ENCODE measurements around the gene PRKAR1B.

GRCh38 chr7:772861-773621, 46.0 kb upstream of the PRKAR1B start:
- TF ChIP-seq TAF1 (IDR thresholded peaks at IDR 0.05; ENCODE audit: low read depth) (no peak), NFIC (IDR thresholded peaks at IDR 0.05) (no peak), USF1 (IDR thresholded peaks at IDR 0.05) (no peak), FOXM1 (IDR thresholded peaks at IDR 0.05; ENCODE audit: borderline replicate concordance, low read depth) (no peak)
- TF ChIP-seq, protein P1, sequence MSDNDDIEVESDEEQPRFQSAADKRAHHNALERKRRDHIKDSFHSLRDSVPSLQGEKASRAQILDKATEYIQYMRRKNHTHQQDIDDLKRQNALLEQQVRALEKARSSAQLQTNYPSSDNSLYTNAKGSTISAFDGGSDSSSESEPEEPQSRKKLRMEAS (IDR thresholded peaks at IDR 0.05), result no peak
